ENCODE data around the gene GCH1.

DNA sequence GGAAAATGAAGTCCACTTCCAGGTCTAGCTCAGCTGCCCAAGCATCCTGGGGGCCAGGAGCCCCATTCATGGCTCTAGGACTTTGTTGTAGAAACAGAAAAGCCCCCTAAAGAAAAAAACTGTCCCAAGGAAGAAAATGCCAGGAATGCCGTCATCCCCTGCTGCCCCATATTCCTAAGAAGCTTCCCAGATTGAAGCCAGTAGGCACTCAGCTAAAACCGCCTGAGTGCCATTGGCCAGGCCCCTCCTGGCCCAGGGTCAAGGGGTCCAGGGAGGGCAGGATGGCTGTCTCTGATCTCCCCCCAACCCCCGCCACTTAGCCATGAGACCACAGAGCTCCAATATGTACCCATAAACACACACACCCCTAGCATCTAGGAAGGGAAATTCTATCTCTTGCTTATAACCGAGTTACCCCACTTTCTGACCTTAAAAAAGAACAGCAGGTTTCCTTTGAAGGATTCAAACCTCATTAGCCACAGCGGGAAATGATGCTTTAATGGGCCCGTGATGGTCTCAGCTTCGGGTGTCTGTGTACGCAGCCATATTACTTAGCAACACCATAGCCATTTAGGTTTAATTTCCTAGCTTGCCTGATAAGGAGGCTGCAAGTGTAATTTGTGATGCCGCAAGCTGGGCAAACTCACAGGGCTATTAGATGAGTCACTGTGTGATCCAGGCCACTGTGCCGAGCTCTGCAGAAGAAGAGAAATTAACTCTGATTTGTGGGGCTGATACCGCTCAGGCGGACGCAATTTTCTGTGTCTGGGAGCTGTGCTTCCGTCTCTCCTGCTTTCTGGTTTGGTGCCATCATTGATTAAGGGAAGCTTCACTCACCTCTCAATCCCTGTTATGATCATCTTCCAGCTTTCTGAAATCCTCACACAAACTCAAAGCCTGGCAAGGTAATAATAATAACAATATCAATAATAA lies 84.2 kb downstream of the GCH1 start:
- TF ChIP-seq, protein P1, sequence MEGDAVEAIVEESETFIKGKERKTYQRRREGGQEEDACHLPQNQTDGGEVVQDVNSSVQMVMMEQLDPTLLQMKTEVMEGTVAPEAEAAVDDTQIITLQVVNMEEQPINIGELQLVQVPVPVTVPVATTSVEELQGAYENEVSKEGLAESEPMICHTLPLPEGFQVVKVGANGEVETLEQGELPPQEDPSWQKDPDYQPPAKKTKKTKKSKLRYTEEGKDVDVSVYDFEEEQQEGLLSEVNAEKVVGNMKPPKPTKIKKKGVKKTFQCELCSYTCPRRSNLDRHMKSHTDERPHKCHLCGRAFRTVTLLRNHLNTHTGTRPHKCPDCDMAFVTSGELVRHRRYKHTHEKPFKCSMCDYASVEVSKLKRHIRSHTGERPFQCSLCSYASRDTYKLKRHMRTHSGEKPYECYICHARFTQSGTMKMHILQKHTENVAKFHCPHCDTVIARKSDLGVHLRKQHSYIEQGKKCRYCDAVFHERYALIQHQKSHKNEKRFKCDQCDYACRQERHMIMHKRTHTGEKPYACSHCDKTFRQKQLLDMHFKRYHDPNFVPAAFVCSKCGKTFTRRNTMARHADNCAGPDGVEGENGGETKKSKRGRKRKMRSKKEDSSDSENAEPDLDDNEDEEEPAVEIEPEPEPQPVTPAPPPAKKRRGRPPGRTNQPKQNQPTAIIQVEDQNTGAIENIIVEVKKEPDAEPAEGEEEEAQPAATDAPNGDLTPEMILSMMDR (IDR thresholded peaks at IDR 0.05; ENCODE audit: insufficient read depth, low read depth, low read length) = no peak
- no peak for TF ChIP-seq EZH2 (IDR thresholded peaks at IDR 0.05; ENCODE audit: insufficient read depth, low read length)
